Upper lobe of left lung (tissue), 4 donors: ENCODE results near the gene CFAP221.

Experiments
- EP300 ChIP-seq, 4 donors: sonication (generic); formaldehyde crosslinking; IDR thresholded peaks; one replicate each; pipeline ENCODE4 v1.5.1; 2017; ENCODE audit warnings: antibody characterized with exemption in 4 of 4, control low read depth in 2 of 4
- TF ChIP-seq, protein P1 (sequence below), 6 experiments: fragments of 450-650 bp in 4 of 6; fragments of 200-600 bp in 2 of 6; sonication (generic) in 2 of 6; IDR thresholded peaks; one replicate each; pipeline ENCODE4 v1.5.1; 2016 to 2019; ENCODE audit warnings: antibody characterized with exemption in 6 of 6

DNA sequence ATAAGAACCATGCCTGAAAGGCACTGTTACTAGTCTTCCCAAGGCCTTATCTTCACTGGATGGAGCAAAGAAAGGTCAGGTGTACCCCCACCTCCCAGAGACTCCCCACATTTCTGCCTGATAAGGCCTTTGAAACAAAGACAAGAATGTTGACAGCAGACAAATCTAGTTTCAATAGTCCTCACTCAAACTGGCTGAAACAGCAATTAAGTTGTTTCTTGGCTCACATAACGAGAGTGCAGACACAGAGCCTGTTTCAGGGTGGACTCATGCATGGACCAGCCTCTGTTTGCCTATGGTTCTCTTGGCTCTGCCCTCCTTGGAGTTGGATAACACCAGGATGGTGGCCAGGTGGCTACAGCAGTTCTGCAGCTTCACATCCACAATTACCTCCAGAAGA lies 7.5 kb upstream of the CFAP221 start:
- TF ChIP-seq EP300 (IDR thresholded peaks at IDR 0.05): no peak
- TF ChIP-seq, protein P1, sequence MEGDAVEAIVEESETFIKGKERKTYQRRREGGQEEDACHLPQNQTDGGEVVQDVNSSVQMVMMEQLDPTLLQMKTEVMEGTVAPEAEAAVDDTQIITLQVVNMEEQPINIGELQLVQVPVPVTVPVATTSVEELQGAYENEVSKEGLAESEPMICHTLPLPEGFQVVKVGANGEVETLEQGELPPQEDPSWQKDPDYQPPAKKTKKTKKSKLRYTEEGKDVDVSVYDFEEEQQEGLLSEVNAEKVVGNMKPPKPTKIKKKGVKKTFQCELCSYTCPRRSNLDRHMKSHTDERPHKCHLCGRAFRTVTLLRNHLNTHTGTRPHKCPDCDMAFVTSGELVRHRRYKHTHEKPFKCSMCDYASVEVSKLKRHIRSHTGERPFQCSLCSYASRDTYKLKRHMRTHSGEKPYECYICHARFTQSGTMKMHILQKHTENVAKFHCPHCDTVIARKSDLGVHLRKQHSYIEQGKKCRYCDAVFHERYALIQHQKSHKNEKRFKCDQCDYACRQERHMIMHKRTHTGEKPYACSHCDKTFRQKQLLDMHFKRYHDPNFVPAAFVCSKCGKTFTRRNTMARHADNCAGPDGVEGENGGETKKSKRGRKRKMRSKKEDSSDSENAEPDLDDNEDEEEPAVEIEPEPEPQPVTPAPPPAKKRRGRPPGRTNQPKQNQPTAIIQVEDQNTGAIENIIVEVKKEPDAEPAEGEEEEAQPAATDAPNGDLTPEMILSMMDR (IDR thresholded peaks at IDR 0.05): no peak
